H1 (cell line): Measurements from ENCODE around the gene STX5. TPM values are rescaled to one million over a fixed set of nuclear protein-coding genes. Genes with fewer than 3 reads are reported as not detected.

Source experiments
- CEBPB ChIP-seq: IDR thresholded peaks from 2 replicates; pipeline ENCODE4 v1.6.1; 2012; ENCODE audit warnings: low read depth, low read length
- HDAC2 ChIP-seq, 2 experiments: fragments of 300-600 bp in 1 of 2; sonication (generic) in 1 of 2; IDR thresholded peaks; 2 replicates each; pipeline ENCODE4 v1.6.1; 2011 to 2012; ENCODE audit warnings: low read depth in 2 of 2, low read length in 2 of 2, mild to moderate bottlenecking in 2 of 2, moderate library complexity in 2 of 2, borderline replicate concordance in 1 of 2, inconsistent platforms in 1 of 2
- JUN ChIP-seq: IDR thresholded peaks from 2 replicates; pipeline ENCODE4 v1.6.1; 2011; ENCODE audit warnings: low read depth, mild to moderate bottlenecking, improper control_type of control experiment, low read length
- KDM4A ChIP-seq: IDR thresholded peaks from one replicate; pipeline ENCODE4 v1.7.1; 2012; ENCODE audit warnings: low read depth, mild to moderate bottlenecking, moderate library complexity, low read length, inconsistent platforms; ENCODE audit not compliant: severe bottlenecking
- RNF2 ChIP-seq: fragments of 200-900, 300-1000 bp; sonication (generic); IDR thresholded peaks from 2 replicates; pipeline ENCODE4 v1.7.1; 2016; ENCODE audit warnings: borderline replicate concordance, low read depth, mild to moderate bottlenecking, antibody characterized with exemption, low read length; ENCODE audit not compliant: poor library complexity, severe bottlenecking; ENCODE audit errors: missing control alignments
- polyA plus RNA-seq, 7 experiments: library from polyadenylated mRNA; depleted of rRNA in 3 of 7; stranded (reverse) in 5 of 7; unstranded in 2 of 7; fragments of >200 nt in 5 of 7; fragments of 200-250 nt in 2 of 7; gene quantifications; 1 replicate in 5 of 7; 2 replicates in 1 of 7; 4 replicates in 1 of 7; pipeline versions ENCODE4 v1.2.1 to v1.2.3, GENCODE V29; 2011 to 2013; ENCODE audit warnings: missing spikeins in 2 of 7, mixed read lengths in 2 of 7
- total RNA-seq: library from RNA; stranded (reverse); fragmentation: NEBNext Ultra II Directional; extraction: Animal tissue kit (Norgen Biotek cat#: 25700); gene quantifications from 2 replicates; pipeline ENCODE4 v1.2.1, GENCODE V29; 2021

STX5 gene
- total and polyA plus RNA-seq, 2 of the 8 experiments (the other 6 are each of a cell fraction or from before 2014, with no cell fraction given): 24.2 to 28.5 TPM

- TF ChIP-seq RNF2 (no peak), CEBPB (no peak), KDM4A (no peak), HDAC2 (IDR thresholded peaks at IDR 0.05; ENCODE audit: borderline replicate concordance in 1 of 2, low read depth in 2 of 2, low read length in 2 of 2) (no peak), JUN (no peak)
These were observed 8.2 kb downstream of the STX5 start (continued) for GRCh38 chr11:62823677-62824076.
